Bronchial epithelial cell (primary cell): ENCODE measurements around the gene FABP2. TPM values are rescaled to one million over a fixed set of nuclear protein-coding genes. Genes with fewer than 3 reads are reported as not detected.
"Not testable (repeated sequence)": the region's sequence is repeated elsewhere in the genome, so short reads cannot be mapped to it uniquely, and the experiment has no call there.

Experiments used
- DNase-seq: peaks from one replicate; pipeline ENCODE4 v3.0.0-alpha.2; 2010; ENCODE audit warnings: low read depth
- FAIRE-seq: peaks from 2 replicates; lab custom pipeline; 2011; peaks lifted over from hg19 to GRCh38; lab: Jason Lieb, UNC
- H3K27me3 ChIP-seq: 2 replicates; pipeline ENCODE4 v1.5.1; 2011; ENCODE audit warnings: low read length; ENCODE audit not compliant: control insufficient read depth, insufficient read depth
- H3K36me3 ChIP-seq: 2 replicates; pipeline ENCODE4 v1.5.1; 2011; ENCODE audit warnings: low read length; ENCODE audit not compliant: control insufficient read depth, insufficient read depth
- H3K4me3 ChIP-seq: 2 replicates; pipeline ENCODE4 v1.5.1; 2011; ENCODE audit warnings: mild to moderate bottlenecking, low read depth, low read length, control low read depth
- CTCF ChIP-seq: IDR thresholded peaks from 2 replicates; pipeline ENCODE4 v1.5.1; 2011; ENCODE audit warnings: mild to moderate bottlenecking, moderate library complexity, low read length, control low read depth, inconsistent platforms; ENCODE audit not compliant: insufficient read depth, severe bottlenecking
- total RNA-seq: library from RNA; depleted of rRNA; stranded (reverse); fragments of >200 nt; gene quantifications from 2 replicates; pipeline ENCODE4 v1.2.1, GENCODE V29; 2014

FABP2 gene
- total RNA-seq, 1 donor from 2014 or later = not detected

GRCh38 chr4:119284876-119285780, 36.8 kb downstream of the FABP2 start:
- H3K36me3 ChIP-seq = no peaks in the 10 kb centered on the region
- FAIRE-seq = no peak
- no peak for TF ChIP-seq CTCF
- no peak overlapping the region for H3K4me3 ChIP-seq
- DNase-seq = peak; percentile 46
- no peaks in the 10 kb centered on the region for H3K27me3 ChIP-seq

- no peak overlapping the region for H3K4me3 ChIP-seq
- FAIRE-seq (no peak), DNase-seq (no peak)
- no peak for TF ChIP-seq CTCF
- no peaks in the 10 kb centered on the region for H3K27me3 ChIP-seq
- H3K36me3 ChIP-seq = no peaks in the 10 kb centered on the region
Observed at GRCh38 chr4:119281393-119281792, 40.5 kb downstream of the FABP2 start.

GRCh38 chr4:119279945-119280344, 42.0 kb downstream of the FABP2 start:
- H3K36me3 ChIP-seq, FAIRE-seq: not testable (repeated sequence)

DNA sequence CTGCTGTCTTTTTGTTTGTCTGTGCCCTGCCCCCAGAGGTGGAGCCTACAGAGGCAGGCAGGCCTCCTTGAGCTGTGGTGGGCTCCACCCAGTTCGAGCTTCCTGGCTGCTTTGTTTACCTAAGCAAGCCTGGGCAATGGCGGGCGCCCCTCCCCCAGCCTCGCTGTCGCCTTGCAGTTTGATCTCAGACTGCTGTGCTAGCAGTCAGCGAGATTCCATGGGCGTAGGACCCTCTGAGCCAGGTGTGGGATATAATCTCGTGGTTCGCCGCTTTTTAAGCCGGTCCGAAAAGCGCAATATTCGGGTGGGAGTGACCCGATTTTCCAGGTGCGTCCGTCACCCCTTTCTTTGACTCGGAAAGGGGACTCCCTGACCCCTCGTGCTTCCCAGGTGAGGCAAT, 42.4 kb downstream of the FABP2 start:
- not testable (repeated sequence) for DNase-seq, FAIRE-seq, H3K27me3 ChIP-seq, H3K4me3 ChIP-seq, H3K36me3 ChIP-seq

More at GRCh38 chr4:119279945-119280344, 42.0 kb downstream of the FABP2 start:
- not testable (repeated sequence) for DNase-seq, H3K27me3 ChIP-seq, H3K4me3 ChIP-seq

DNA sequence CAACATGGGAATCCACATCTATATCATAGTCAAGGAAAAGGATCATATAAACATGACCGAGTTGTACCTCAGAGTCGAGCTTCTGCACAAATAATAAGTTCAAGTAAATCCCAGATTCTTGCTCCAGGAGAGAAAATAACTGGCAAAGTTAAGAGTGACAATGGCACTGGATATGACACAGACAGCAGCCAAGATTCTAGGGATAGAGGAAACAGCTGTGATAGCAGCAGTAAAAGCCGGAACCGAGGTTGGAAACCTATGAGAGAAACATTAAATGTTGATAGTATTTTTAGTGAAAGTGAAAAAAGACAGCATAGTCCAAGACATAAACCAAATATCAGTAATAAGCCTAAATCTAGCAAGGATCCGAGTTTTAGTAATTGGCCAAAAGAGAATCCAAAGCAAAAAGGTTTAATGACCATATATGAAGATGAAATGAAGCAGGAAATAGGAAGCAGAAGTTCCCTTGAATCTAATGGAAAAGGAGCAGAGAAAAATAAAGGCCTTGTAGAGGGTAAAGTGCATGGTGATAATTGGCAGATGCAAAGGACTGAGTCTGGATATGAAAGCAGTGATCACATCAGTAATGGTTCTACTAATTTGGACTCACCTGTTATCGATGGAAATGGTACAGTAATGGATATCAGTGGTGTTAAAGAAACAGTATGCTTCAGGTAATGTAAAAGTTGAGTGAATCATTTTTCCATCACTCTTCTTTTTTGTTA, 50.4 kb downstream of the FABP2 start:
- no peak for TF ChIP-seq CTCF
- Histone ChIP-seq H3K27me3 (no peaks in the 10 kb centered on the region), H3K4me3 (no peak overlapping the region), H3K36me3 (peaks cover 5% of the 10 kb centered on the region)
- FAIRE-seq = no peak
- no peak for DNase-seq

DNA sequence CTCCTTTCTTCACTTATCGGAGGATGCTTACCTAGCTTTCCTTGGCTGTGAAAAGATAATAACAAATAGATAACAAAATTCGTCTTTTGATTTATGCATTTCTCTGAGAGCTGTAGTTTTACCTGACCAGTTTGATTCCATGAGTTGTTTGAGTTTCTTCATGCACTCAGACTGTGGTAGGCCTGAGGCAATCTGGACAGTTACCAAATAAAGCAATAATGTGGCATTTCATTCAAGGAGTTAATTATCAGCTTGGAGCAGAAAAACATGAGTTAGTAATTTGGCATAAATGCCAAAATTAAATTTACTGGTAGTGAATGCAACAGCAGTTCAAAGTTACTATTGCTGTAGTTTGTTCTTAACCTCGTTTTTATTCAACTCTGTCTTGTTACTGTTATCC, 53.5 kb downstream of the FABP2 start:
- no peaks in the 10 kb centered on the region for H3K27me3 ChIP-seq
- H3K4me3 ChIP-seq = no peak overlapping the region
- FAIRE-seq (no peak), DNase-seq (peak; percentile 8)
- peaks cover 5% of the 10 kb centered on the region for H3K36me3 ChIP-seq
- TF ChIP-seq CTCF = no peak

Other genes starting within 250 kb of the FABP2 start
- not detected in 2 replicates for gene MYOZ2, start 186.3 kb downstream of the FABP2 start, total RNA-seq
- gene USP53, start 109.4 kb downstream of the FABP2 start, total RNA-seq = 26.6 and 30.1 TPM in 2 replicates